NCI-H1436 treated with DMSO at 0.1 percent for 48 hours (cell line): Measurements from ENCODE around the gene CAPNS1.
"Not testable (repeated sequence)": the region's sequence is repeated elsewhere in the genome, so short reads cannot be mapped to it uniquely, and the experiment has no call there.

Source experiments
- DNase-seq: peaks from one replicate; lab custom pipeline; 2025; lab: John Stamatoyannopoulos, UW

Gene CAPNS1

DNA sequence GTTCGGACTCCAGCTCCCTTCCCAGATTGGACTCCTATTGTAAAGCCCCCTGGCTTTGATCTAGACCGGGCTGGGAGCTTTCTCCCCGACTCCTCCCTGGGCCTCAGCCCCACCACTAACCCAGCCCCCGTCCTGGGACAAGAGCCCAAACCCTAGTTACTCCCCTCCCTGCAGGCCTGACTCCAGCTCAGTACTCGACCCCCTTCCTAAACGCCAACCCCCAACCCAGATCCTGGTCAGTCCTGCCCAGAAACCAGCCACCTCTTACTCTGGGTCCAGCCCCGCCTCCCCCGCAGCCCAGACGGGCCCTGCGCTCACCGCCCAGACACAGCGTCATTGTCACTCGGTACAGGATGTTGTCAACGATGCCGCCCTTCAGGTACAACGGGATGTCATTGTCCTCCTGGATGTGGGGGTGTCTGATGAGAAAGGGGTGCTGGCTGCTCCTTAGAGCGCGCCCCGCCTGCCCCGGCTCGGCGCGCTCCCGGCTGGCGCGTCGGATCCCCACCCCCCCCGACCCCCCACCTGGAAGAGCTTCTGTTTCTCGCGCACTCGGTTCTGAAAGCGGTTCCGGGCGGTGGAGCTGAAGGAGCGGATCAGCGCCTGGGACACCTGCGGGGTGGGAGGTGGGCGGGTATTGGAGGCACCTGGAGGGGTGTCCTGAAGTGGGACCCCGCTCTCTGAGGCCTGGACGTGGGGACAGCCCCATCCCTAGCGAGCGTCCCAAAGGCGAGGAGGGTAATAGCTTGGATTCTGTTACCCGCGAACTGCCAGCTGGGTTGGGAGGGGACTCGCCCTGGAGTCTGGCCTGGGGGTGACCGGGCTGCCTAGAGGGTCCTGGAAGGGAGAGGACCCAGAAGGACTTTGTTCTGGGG, 11.5 kb downstream of the CAPNS1 start:
- DNase-seq: no peak

DNA sequence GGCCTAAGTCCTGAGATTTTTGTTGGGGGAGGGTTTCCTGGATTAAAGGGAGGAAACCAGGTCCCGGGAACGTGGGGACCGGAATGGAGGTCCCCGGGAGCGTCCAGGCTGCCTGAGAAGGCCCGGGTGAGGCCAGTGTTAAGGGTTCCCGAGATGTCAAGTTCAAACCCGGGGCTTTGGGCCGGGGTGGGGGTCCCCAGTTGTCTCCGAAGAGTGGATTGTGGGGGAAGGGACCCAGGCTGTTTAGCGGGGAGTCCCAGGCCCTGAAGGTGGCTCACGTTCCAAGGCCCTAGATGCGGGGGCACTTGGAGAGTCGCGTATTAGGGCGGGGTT, 12.1 kb downstream of the CAPNS1 start:
- DNase-seq: no peak

DNA sequence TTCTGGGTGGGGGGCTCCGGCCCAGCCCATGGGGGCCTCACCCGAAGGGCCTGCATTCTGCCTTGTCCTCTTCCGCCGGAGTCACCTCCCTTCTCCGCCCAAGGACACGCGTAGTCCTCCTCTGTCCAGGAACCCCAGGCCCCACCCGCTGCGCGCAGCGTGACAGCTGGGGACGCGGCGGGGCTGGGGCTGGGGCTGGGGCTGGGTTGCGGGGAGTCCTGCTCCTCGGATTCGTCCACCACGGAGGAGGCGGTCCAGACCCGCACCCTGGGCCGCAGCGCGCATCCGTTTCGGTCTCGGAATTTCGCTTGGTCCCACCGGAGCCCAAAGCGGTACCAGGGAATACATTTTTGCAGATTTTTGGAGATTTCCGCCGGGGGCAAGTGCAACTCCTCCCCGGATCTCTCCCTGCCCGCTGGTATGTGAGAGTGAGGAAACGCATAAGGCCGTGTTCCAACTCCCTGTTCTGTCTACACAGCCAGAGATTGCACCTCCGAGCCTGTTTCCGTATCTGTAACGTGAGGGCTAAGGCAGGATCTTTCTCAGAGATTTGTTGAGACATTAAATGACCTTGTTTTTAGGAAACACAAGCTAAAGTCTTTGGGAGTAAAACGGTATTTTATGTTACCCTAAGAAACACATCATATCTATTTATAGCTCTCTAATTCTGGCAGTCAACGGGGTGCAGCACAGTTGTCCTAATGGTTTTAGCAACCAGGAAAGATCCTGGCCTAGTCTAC, 12.7 kb downstream of the CAPNS1 start, which contains the start of gene COX7A1:
TSS of gene COX7A1 (minus strand) at position 96 of the 740 bp plus-strand sequence. CDS start at position 56, 40 bp downstream.
- no peak for DNase-seq

DNA sequence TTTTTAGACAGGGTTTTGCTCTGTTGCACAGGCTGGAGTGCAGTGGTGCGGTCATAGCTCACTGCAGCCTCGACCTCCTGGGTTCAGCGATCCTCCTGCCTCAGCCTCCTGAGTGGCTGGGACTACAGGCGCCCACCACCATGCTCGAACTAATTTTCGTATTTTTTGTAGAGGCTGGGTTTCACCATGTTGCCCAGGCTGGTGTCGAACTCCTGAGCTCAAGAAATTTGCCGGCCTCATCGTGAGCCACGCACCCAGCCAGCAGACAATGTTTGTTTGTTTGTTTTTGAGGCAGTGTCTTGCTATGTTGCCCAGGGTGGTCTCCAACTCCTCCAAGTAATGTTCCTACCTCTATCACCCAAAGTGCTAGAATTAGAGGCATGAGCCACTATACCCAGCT, 13.3 kb downstream of the CAPNS1 start:
- no peak for DNase-seq

DNA sequence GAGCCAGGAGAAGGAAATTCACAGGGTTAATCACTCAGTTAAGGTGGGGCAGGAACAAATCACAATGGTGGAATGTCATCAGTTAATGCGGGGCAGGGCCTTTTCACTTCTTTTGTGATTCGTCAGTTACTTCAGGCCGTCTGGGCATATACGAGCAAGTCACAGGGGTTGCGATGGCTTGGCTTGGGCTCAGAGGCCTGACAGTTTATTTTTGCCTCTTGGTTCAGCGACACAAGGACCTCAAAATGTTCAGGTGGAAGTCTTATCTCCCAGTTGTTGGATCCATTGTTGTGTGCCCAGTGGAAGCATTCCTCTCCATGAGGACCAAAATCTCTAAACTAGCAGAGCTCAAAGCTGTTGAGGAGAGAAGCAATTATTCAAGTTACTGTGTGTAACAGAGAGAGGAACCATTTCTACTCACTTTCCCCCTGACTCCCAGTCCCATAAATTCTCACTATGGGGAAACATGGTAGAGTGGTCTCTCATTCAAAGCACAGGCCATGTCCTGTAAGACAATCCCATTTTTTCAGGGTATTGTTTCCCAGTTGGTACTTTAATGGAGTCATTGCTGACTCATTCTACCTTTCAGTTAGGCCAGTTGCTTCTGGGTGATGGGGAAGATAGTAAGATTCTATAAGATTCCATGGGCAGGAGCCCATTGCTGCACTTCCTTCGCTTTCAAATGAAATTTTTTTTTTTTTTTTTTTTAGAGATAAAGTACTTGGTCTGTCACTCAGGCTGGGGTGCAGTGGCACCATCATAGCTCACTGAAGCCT, 21.1 kb downstream of the CAPNS1 start:
- DNase-seq: no peak

DNA sequence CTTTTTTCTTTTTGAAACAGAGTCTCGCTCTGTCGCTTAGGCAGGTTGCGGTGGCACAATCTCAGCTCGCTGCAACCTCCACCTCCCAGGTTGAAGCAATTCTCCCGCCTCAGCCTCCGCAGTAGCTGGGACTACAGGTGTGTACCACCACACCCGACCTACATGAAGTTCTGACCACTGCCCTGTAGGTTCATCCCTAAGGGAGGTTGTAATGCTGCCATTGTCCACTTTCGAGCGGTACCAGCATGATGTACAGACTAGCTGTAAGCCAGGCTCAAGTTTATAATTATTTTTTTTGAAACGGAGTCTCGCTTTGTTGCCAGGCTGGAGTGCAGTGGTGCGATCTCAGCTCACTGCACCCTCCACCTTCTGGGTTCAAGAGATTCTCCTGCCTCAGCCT, 23.9 kb downstream of the CAPNS1 start:
- no peak for DNase-seq

DNA sequence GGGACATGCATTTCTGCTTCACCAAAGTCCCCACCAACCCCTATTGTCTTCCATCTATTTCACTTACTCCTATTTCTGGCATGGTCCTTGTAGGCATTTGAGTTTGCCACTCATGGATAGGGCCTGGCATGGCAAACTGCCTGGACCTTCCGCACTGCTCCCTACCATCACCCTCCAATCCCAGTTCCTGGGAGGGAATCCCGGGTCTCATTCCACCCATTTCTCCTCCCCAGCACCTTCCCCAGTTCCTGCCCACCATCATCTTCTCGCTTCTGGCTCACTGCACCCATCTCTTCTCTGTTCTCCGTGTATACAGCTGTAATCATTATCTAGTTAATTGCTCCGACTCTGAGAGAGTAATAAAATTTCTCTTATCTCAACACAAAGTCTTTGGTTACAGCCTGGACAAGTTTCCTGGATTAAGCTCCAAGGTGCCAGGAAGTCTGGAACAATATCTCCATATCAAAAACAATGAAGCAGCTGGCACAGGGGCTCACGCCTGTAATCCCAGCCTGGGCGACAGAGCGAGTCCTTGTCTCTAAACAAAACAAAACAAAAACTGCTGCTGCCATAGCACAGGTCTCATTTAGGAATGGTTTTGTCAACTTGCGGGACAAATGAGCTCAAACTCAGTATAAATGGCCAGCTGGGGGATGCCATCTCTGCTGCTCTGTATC, 29.4 kb downstream of the CAPNS1 start:
- no peak for DNase-seq

DNA sequence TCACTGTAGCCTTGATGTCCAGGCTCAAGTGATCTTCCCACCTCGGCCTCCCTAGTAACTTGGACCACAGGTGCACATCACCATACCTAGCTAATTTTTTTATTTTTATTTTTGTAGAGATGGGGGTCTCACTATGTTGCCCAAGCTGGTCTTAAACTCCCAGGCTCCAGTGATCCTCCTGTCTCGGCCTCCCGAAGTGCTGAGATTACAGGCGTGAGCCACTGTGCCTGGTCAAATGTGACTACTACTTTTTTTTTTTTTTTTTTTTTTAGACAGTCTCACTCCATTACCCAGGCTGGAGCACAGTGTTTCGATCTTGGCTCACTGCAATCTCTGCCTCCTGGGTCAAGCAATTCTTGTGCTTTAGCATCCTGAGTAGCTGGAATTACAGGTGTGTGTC, 33.0 kb downstream of the CAPNS1 start:
- DNase-seq: no peak

DNA sequence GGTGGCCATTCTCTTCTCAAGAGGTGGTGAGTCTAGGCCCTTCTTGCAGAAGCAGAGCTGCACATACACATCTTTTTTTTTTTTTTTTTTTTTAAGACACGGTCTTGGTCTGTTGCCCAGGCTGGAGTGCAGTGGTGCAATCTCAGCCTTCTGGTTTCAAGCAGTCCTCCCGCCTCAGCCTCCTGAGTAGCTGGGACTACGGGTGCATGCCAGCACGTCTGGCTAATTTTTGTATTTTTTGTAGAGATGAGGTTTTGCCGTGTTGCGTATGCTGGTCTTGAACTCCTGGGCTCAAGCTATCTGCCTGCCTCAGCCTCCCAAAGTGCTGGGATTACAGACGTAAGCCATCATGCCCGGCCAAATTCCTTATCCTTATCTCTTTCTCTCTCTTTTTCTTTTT, 34.0 kb downstream of the CAPNS1 start:
- not testable (repeated sequence) for DNase-seq

DNA sequence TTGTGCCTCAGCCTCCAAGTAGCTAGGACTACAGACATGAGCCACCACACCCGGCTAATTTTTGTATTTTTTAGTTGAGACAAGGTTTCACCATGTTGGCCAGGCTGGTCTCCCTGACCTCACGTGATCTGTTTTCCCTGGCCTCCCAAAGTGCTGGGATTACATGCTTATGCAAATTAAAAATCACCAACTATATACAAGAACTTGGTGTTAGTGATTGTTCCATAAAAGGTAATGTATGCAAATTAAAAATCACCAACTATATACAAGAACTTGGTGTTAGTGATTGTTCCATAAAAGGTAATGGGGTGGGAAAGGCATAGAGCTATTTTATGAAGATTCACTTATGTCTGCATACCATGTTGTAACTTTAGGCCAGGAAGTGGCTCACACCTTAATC, 39.2 kb downstream of the CAPNS1 start:
- not testable (repeated sequence) for DNase-seq

DNA sequence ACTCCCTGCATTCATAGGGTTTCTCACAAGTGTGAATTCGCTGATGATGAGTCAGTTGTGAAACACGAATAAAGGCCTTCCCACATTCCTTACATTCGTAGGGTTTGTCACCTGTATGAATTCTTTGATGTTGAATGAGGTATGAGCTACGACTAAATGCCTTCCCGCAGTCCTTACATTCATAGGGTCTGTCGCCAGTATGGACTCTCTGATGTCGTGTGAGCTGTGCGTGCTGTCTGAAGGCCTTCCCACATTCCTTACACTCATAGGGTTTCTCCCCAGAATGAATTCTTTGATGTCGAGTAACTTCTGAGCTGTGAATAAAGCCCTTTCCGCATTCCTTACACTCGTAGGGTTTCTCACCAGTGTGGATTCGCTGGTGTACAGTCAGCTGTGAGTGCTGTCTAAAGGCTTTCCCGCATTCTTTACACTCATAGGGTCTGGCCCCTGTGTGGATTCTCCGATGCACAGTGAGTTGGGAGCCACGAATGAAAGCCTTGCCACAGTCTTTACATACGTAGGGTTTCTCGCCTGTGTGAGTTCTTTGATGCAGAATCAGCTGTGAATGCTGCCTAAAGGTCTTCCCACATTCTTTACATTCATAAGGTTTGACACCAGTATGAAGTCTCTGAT, 42.9 kb downstream of the CAPNS1 start:
- no peak for DNase-seq

DNA sequence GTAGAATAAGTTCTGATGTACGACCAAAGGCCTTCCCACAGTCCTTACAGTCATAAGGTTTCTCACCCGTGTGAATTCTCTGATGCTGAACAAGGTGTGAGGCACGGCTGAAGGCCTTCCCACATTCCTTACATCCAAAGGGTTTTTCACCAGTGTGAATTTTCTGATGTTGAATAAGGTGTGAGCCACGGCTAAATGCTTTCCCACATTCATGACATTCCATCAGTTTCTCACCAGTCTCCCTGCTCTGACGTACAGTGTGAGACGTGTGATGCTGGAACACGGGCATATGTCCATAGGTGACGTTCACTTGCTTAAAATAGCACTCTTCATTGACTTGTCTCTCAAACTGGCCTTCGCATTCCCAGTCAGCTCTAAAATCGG, 43.4 kb downstream of the CAPNS1 start:
- no peak for DNase-seq

DNA sequence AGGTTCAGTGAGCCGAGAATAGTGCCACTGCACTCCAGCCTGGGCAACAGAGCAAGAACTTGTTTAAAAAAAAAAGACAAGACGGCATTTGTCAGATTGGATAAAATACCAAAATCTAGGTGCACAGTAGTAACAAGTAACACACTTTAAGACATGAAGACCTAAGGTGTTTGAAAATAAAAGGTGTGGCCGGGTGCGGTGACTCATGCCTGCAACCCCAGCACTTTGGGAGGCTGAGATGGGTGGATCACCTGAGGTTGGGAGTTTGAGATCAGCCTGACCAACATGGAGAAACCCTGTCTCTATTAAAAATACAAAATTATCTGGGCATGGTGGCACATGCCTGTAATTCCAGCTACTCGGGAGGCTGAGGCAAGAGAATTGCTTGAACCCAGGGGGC, 46.9 kb downstream of the CAPNS1 start:
- not testable (repeated sequence) for DNase-seq

DNA sequence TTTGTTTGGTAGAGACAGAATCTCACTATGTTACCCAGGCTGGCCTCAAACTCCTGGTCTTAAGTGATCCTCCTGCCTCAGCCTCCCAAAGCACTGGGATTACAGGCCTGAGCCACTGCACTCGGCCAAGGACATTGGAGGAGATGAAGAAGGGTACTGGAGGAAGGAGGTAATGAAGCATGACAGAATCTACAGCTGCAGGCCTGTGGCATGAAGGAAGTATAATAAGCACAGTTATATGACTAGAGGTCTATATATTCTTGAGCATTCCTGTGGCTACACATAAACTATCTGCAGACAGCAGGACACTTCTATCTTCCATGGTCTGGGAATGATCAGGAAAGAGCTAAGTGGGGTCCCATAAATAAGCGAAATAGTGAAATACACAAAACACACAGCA, 56.4 kb downstream of the CAPNS1 start:
- no peak for DNase-seq

DNA sequence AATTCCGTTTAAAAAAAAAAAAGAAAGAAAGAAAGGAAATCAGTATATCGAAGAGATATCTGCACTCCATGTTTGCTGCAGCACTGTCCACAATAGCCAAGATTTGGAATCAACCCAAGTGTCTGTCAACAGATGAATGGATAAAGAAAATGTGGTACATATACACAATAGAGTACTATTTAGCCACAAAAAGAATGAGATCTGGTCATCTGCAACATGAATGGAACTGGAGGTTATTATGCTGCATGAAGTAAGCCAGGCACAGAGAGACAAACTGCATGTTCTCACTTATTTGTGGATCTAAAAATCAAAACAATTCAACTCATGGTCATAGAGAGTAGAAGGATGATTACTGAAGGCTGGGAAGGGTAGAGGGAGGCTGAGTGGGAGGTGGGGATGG, 58.3 kb downstream of the CAPNS1 start:
- DNase-seq: no peak
